ENCODE measurements around the gene EML6.

GRCh38 chr2:54966165-54966832 is 242.8 kb downstream of the EML6 start:
- TF ChIP-seq CTCF (conservative IDR thresholded peaks at IDR 0.05 in 1 of 2, IDR thresholded peaks at IDR 0.05 in 1 of 2; ENCODE audit: low read depth in 1 of 2, low read length in 2 of 2) (no peak), EZH2 (IDR thresholded peaks at IDR 0.05; ENCODE audit: low read length, missing control alignments) (no peak)

Measured in fibroblast of lung (primary cell).